OCI-LY3 (cell line): ENCODE results near the gene TAL2.
A peak's percentile ranks its signal among the peaks of the same experiment; 100 is the strongest.

Source experiments
- H2AFZ ChIP-seq: fragments of 200-600, 300-600 bp; shearing (Covaris generic); 2 replicates; pipeline ENCODE4 v1.6.0; 2014; ENCODE audit warnings: antibody characterized with exemption, low read depth, low read length
- H3K27ac ChIP-seq: fragments of 200-600, 300-600 bp; sonication (generic); 2 replicates; pipeline ENCODE4 v1.5.1; 2014; ENCODE audit warnings: mild to moderate bottlenecking, low read length, moderate library complexity, mixed read lengths
- H3K27me3 ChIP-seq: fragments of 200-600, 300-600 bp; sonication (generic); 2 replicates; pipeline ENCODE4 v1.6.1; 2014; ENCODE audit warnings: low read depth, low read length, mixed read lengths
- H3K36me3 ChIP-seq: fragments of 200-600, 300-600 bp; sonication (generic); replicated peaks from 2 replicates; pipeline ENCODE3; 2014; ENCODE audit warnings: low read depth, low read length, mixed read lengths
- H3K4me1 ChIP-seq: fragments of 300-600, 200-600 bp; sonication (generic); 2 replicates; pipeline ENCODE4 v1.6.1; 2014; ENCODE audit warnings: low read length, mixed read lengths
- H3K4me2 ChIP-seq: fragments of 200-600, 300-600 bp; sonication (generic); 2 replicates; pipeline ENCODE4 v1.6.1; 2014; ENCODE audit warnings: low read length, mixed read lengths
- H3K4me3 ChIP-seq: fragments of 300-600, 200-600 bp; sonication (generic); 2 replicates; pipeline ENCODE4 v1.5.1; 2014; ENCODE audit warnings: antibody characterized with exemption, mild to moderate bottlenecking, low read length, moderate library complexity
- H3K79me2 ChIP-seq: fragments of 300-600, 200-600 bp; shearing (Covaris generic); 2 replicates; pipeline ENCODE4 v1.6.1; 2014; ENCODE audit warnings: mild to moderate bottlenecking, low read length, mixed read lengths
- H3K9ac ChIP-seq: fragments of 300-600, 200-600 bp; shearing (Covaris generic); 2 replicates; pipeline ENCODE4 v1.6.0; 2014; ENCODE audit warnings: mild to moderate bottlenecking, low read length, moderate library complexity
- H3K9me3 ChIP-seq: fragments of 200-600, 300-600 bp; shearing (Covaris generic); 2 replicates; pipeline ENCODE4 v1.6.1; 2014; ENCODE audit warnings: low read length, mixed read lengths; ENCODE audit not compliant: insufficient read depth
- H4K20me1 ChIP-seq: fragments of 200-600, 300-600 bp; sonication (generic); 2 replicates; pipeline ENCODE4 v1.6.1; 2016; ENCODE audit warnings: low read length, mixed read lengths; ENCODE audit not compliant: insufficient read depth
- CTCF ChIP-seq: fragments of 200-600, 300-600 bp; sonication (generic); IDR thresholded peaks from 2 replicates; pipeline ENCODE4 v1.5.1; 2014; ENCODE audit warnings: antibody characterized with exemption, low read length, low read depth
- EZH2phosphoT487 ChIP-seq: fragments of 200-600 bp; shearing (Covaris generic); IDR thresholded peaks from 2 replicates; pipeline ENCODE4 v1.6.1; 2018; ENCODE audit warnings: antibody characterized with exemption, mixed run types, low read depth

Gene TAL2

GRCh38 chr9:105694848-105695581, 32.8 kb downstream of the TAL2 start:
- peaks cover 11% of the 10 kb centered on the region for H3K27me3 ChIP-seq
- H3K79me2 ChIP-seq: peaks cover 33% of the 10 kb centered on the region
- H3K9me3 ChIP-seq: no peaks in the 10 kb centered on the region
- no peaks in the 10 kb centered on the region for H3K36me3 ChIP-seq
- peaks cover 5% of the 10 kb centered on the region; the same call in 1 of the 2 replicates for H4K20me1 ChIP-seq
- peak overlapping the region; percentile 87 for H3K4me3 ChIP-seq
- H3K9ac ChIP-seq: peak overlapping the region; percentile 69
- H3K27ac ChIP-seq: no peak overlapping the region
- peak overlapping the region; percentile 71 for H2AFZ ChIP-seq
- H3K4me1 ChIP-seq: peaks cover 15% of the 10 kb centered on the region
- peak overlapping the region; percentile 91 for H3K4me2 ChIP-seq
- TF ChIP-seq EZH2phosphoT487 (no peak), CTCF (no peak)

- H2AFZ ChIP-seq: no peak overlapping the region
- H3K4me2 ChIP-seq: peak overlapping the region; percentile 91; the same call in 1 of the 2 replicates
- H4K20me1 ChIP-seq: peaks cover 5% of the 10 kb centered on the region; the same call in 1 of the 2 replicates
- TF ChIP-seq EZH2phosphoT487 (no peak), CTCF (no peak)
- peaks cover 11% of the 10 kb centered on the region for H3K27me3 ChIP-seq
- H3K4me3 ChIP-seq: no peak overlapping the region
- H3K36me3 ChIP-seq: no peaks in the 10 kb centered on the region
- H3K9ac ChIP-seq: no peak overlapping the region
- H3K27ac ChIP-seq: no peak overlapping the region
- peaks cover 43% of the 10 kb centered on the region for H3K79me2 ChIP-seq
- H3K4me1 ChIP-seq: peaks cover 15% of the 10 kb centered on the region
- H3K9me3 ChIP-seq: no peaks in the 10 kb centered on the region
These were observed 34.0 kb downstream of the TAL2 start for GRCh38 chr9:105696219-105696793.

GRCh38 chr9:105697871-105698270, 35.6 kb downstream of the TAL2 start:
- H3K36me3 ChIP-seq: peaks cover 2% of the 10 kb centered on the region
- no peak overlapping the region for H2AFZ ChIP-seq
- no peaks in the 10 kb centered on the region for H3K9me3 ChIP-seq
- H3K27me3 ChIP-seq: 0 out of 2 replicates have a peak, but pooled peaks cover 3% of the 10 kb centered on the region
- no peak for TF ChIP-seq EZH2phosphoT487
- TF ChIP-seq CTCF: no peak
- H3K4me2 ChIP-seq: no peak overlapping the region
- peaks cover 5% of the 10 kb centered on the region; the same call in 1 of the 2 replicates for H4K20me1 ChIP-seq
- no peak overlapping the region for H3K9ac ChIP-seq
- H3K79me2 ChIP-seq: peaks cover 43% of the 10 kb centered on the region
- peaks cover 15% of the 10 kb centered on the region for H3K4me1 ChIP-seq
- H3K27ac ChIP-seq: no peak overlapping the region
- no peak overlapping the region for H3K4me3 ChIP-seq

- Histone ChIP-seq H3K79me2 (peaks cover 43% of the 10 kb centered on the region), H3K4me3 (no peak overlapping the region), H3K4me2 (no peak overlapping the region), H2AFZ (no peak overlapping the region), H3K9ac (no peak overlapping the region), H3K36me3 (peaks cover 5% of the 10 kb centered on the region), H3K27ac (no peak overlapping the region), H3K27me3 (no peaks in the 10 kb centered on the region), H3K9me3 (no peaks in the 10 kb centered on the region), H4K20me1 (peaks cover 5% of the 10 kb centered on the region; the same call in 1 of the 2 replicates), H3K4me1 (peaks cover 10% of the 10 kb centered on the region)
- TF ChIP-seq CTCF (no peak), EZH2phosphoT487 (no peak)
These were observed 36.2 kb downstream of the TAL2 start for GRCh38 chr9:105698348-105698870.
